CD14-positive monocyte (primary cell): ENCODE results near the gene LRRTM4. TPM values are rescaled to one million over a fixed set of nuclear protein-coding genes. Genes with fewer than 3 reads are reported as not detected.

ENCODE experiments used
- DNase-seq, 3 donors: peaks; one replicate each; pipeline ENCODE4 v3.0.0-alpha.2; 2011 to 2022
- H2AFZ ChIP-seq: 2 replicates; pipeline ENCODE4 v1.6.0; 2012; ENCODE audit warnings: mild to moderate bottlenecking, low read depth, low read length, inconsistent platforms; ENCODE audit not compliant: insufficient read depth, poor library complexity, severe bottlenecking
- H3K27ac ChIP-seq, 2 donors: 1 replicate in 1 of 2; 2 replicates in 1 of 2; pipeline ENCODE4 v1.5.1; 2012 to 2013; ENCODE audit warnings: low read length in 2 of 2, control low read depth in 1 of 2, inconsistent platforms in 1 of 2, low read depth in 1 of 2, mild to moderate bottlenecking in 1 of 2
- H3K27me3 ChIP-seq, 2 donors: one replicate each; pipeline versions ENCODE4 v1.6.0 to v1.6.1; 2011 to 2013; ENCODE audit warnings: low read length in 2 of 2; ENCODE audit not compliant: control insufficient read depth in 2 of 2, insufficient read depth in 2 of 2
- H3K36me3 ChIP-seq, 2 donors: replicated peaks in 1 of 2; 1 replicate in 1 of 2; 2 replicates in 1 of 2; pipeline versions ENCODE4 v1.5.1 to v1.6.1; 2012 to 2013; ENCODE audit warnings: low read length in 2 of 2, control low read depth in 1 of 2, inconsistent platforms in 1 of 2, mild to moderate bottlenecking in 1 of 2; ENCODE audit not compliant: insufficient read depth in 2 of 2, control insufficient read depth in 1 of 2
- H3K4me1 ChIP-seq, 2 donors: 1 replicate in 1 of 2; 2 replicates in 1 of 2; pipeline versions ENCODE4 v1.5.1 to v1.6.1; 2012 to 2013; ENCODE audit warnings: low read length in 2 of 2, control low read depth in 1 of 2, inconsistent platforms in 1 of 2, mild to moderate bottlenecking in 1 of 2, moderate library complexity in 1 of 2; ENCODE audit not compliant: insufficient read depth in 2 of 2, control insufficient read depth in 1 of 2
- H3K4me2 ChIP-seq: replicated peaks from 2 replicates; pipeline ENCODE3; 2012; ENCODE audit warnings: low read length, moderate library complexity, mild to moderate bottlenecking; ENCODE audit not compliant: poor library complexity, severe bottlenecking; ENCODE audit errors: extremely low read depth
- H3K4me3 ChIP-seq, 3 experiments: fragments of 200-600 bp in 1 of 3; sonication (generic) in 1 of 3; replicated peaks in 1 of 3; 1 replicate in 2 of 3; 2 replicates in 1 of 3; pipeline ENCODE4 v1.5.1; 2011 to 2013; ENCODE audit warnings: low read length in 3 of 3, mild to moderate bottlenecking in 3 of 3, control low read depth in 2 of 3, low read depth in 2 of 3, inconsistent platforms in 1 of 3, moderate library complexity in 1 of 3
- H3K79me2 ChIP-seq: 2 replicates; pipeline ENCODE4 v1.6.0; 2012; ENCODE audit warnings: mild to moderate bottlenecking, control low read depth, inconsistent platforms, low read length, moderate library complexity; ENCODE audit not compliant: insufficient read depth
- H3K9ac ChIP-seq: 2 replicates; pipeline ENCODE4 v1.6.0; 2017; ENCODE audit warnings: low read length, mild to moderate bottlenecking; ENCODE audit not compliant: insufficient read depth, poor library complexity, severe bottlenecking
- H3K9me3 ChIP-seq, 2 donors: replicated peaks in 1 of 2; 1 replicate in 1 of 2; 2 replicates in 1 of 2; pipeline versions ENCODE4 v1.5.1 to v1.6.1; 2012 to 2013; ENCODE audit warnings: low read length in 2 of 2, control low read depth in 1 of 2; ENCODE audit not compliant: control insufficient read depth in 1 of 2, insufficient read depth in 1 of 2
- H4K20me1 ChIP-seq: 2 replicates; pipeline ENCODE4 v1.6.0; 2012; ENCODE audit warnings: mild to moderate bottlenecking, low read length, control low read depth, moderate library complexity; ENCODE audit not compliant: insufficient read depth
- H3K27ac Mint-ChIP-seq, 7 donors: one replicate each; pipeline ENCODE4 v1.8.0; 2020; ENCODE audit warnings: mild to moderate bottlenecking in 7 of 7, mixed read lengths in 7 of 7, moderate library complexity in 6 of 7, inconsistent platforms in 2 of 7
- H3K27me3 Mint-ChIP-seq, 3 donors: one replicate each; pipeline ENCODE4 v1.8.0; 2021 to 2022; ENCODE audit warnings: low read depth in 3 of 3, mild to moderate bottlenecking in 3 of 3, mixed read lengths in 3 of 3, moderate library complexity in 3 of 3, inconsistent platforms in 1 of 3
- H3K36me3 Mint-ChIP-seq, 2 donors: one replicate each; pipeline ENCODE4 v1.8.0; 2020; ENCODE audit warnings: mixed read lengths in 2 of 2, inconsistent platforms in 1 of 2, mild to moderate bottlenecking in 1 of 2
- H3K4me1 Mint-ChIP-seq: one replicate; pipeline ENCODE4 v1.8.0; 2020; ENCODE audit warnings: mild to moderate bottlenecking, mixed read lengths
- H3K4me3 Mint-ChIP-seq, 2 donors: one replicate each; pipeline ENCODE4 v1.8.0; 2020; ENCODE audit warnings: mild to moderate bottlenecking in 2 of 2, mixed read lengths in 2 of 2, moderate library complexity in 1 of 2
- H3K9me3 Mint-ChIP-seq, 7 donors: one replicate each; pipeline ENCODE4 v1.8.0; 2020 to 2022; ENCODE audit warnings: mixed read lengths in 7 of 7, mild to moderate bottlenecking in 6 of 7, moderate library complexity in 6 of 7, inconsistent platforms in 2 of 7
- WGBS: methylation state at CpG from one replicate; pipeline ENCODE4 v1.1.5; 2013; ENCODE audit warnings: missing lambda C conversion rate; ENCODE audit not compliant: insufficient coverage; 5-methylcytosine and 5-hydroxymethylcytosine counted together
- intact Hi-C, 2 donors: fragments of 100-400 bp; cut with micrococcal nuclease; formaldehyde crosslinking; loops; one replicate each; pipeline versions ENCODE4 v1.15.0 to v1.15.1; 2023
- polyA plus RNA-seq, 3 donors: library from polyadenylated mRNA; depleted of rRNA in 1 of 3; unstranded in 2 of 3; stranded (reverse) in 1 of 3; fragments of 300-500 nt in 2 of 3; fragments of >200 nt in 1 of 3; fragmentation: Illumina TruSeq in 2 of 3; gene quantifications; 1 replicate in 2 of 3; 2 replicates in 1 of 3; pipeline ENCODE4 v1.2.3, GENCODE V29; 2012 to 2021
- TF ChIP-seq, protein P1 (sequence below): fragments of 200-600 bp; IDR thresholded peaks from one replicate; pipeline ENCODE4 v1.8.0; 2022; ENCODE audit warnings: antibody characterized with exemption, mild to moderate bottlenecking

LRRTM4 gene
- polyA plus RNA-seq, 3 donors, result not detected

DNA sequence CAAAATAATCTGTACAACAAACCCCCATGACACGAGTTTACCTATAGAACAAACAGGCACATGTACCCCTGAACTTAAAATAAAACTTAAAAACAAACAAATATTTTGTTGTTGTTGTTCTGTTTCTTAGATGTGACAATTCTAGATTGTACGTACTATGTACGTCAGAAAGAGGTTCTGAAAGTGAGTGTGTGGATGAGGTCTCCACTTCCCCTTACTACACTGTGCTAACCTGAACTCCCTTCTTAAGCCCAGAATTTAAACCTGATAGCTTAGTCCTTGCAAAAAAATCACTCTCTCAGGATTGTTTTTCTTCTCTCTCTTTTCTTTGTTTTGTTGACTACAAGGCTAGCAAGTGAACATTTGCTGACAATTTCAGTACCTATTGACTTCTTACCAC, 581.6 kb downstream of the LRRTM4 start:
- no peaks in the 10 kb centered on the region for H3K36me3 ChIP-seq
- Mint-ChIP-seq H3K36me3 (no peaks in the 10 kb centered on the region), H3K27ac (no peak overlapping the region), H3K4me3 (no peak overlapping the region), H3K27me3 (peaks cover 0 to 3% (median 0%) of the 10 kb centered on the region in 3 donors), H3K4me1 (no peaks in the 10 kb centered on the region), H3K9me3 (peaks cover 0 to 2% (median 0%) of the 10 kb centered on the region in 7 donors)
- no peaks in the 10 kb centered on the region for H3K9me3 ChIP-seq
- no CpG with 5 or more reads among the region's 3 CpGs for WGBS
- H3K4me2 ChIP-seq, result no peak overlapping the region
- no peak overlapping the region for H3K4me3 ChIP-seq
- H3K79me2 ChIP-seq, result no peaks in the 10 kb centered on the region
- H4K20me1 ChIP-seq, result no peaks in the 10 kb centered on the region
- H3K9ac ChIP-seq, result no peak overlapping the region
- intact Hi-C loops, result no loop called here
- H3K27ac ChIP-seq, result no peak overlapping the region
- no peaks in the 10 kb centered on the region for H3K4me1 ChIP-seq
- no peak for DNase-seq
- H3K27me3 ChIP-seq, result no peaks in the 10 kb centered on the region
- no peak overlapping the region for H2AFZ ChIP-seq
- TF ChIP-seq, protein P1, sequence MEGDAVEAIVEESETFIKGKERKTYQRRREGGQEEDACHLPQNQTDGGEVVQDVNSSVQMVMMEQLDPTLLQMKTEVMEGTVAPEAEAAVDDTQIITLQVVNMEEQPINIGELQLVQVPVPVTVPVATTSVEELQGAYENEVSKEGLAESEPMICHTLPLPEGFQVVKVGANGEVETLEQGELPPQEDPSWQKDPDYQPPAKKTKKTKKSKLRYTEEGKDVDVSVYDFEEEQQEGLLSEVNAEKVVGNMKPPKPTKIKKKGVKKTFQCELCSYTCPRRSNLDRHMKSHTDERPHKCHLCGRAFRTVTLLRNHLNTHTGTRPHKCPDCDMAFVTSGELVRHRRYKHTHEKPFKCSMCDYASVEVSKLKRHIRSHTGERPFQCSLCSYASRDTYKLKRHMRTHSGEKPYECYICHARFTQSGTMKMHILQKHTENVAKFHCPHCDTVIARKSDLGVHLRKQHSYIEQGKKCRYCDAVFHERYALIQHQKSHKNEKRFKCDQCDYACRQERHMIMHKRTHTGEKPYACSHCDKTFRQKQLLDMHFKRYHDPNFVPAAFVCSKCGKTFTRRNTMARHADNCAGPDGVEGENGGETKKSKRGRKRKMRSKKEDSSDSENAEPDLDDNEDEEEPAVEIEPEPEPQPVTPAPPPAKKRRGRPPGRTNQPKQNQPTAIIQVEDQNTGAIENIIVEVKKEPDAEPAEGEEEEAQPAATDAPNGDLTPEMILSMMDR, result no peak

DNA sequence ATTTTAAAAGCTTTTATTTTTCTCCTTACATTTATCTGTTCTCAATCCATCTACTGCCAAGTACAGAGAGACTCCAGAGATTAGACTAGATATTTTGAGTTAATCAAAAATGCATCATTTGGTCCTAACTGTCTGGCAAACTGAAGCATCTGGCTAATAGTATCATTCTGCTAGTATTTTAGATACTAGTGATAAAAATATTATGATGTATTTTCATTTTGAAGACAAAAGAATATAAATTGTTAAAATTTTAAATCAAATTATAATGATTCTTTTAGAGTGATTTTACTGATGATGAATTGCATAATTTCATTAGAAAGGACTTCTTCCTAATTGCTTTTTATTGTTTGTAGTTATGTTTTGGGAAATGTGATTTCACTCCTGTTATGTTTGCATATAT, 584.0 kb downstream of the LRRTM4 start:
- Histone ChIP-seq H3K4me1 (no peaks in the 10 kb centered on the region), H3K36me3 (no peaks in the 10 kb centered on the region), H4K20me1 (no peaks in the 10 kb centered on the region), H3K27ac (no peak overlapping the region), H3K9me3 (no peaks in the 10 kb centered on the region), H3K4me2 (no peak overlapping the region), H2AFZ (no peak overlapping the region), H3K79me2 (no peaks in the 10 kb centered on the region), H3K27me3 (no peaks in the 10 kb centered on the region), H3K9ac (no peak overlapping the region), H3K4me3 (no peak overlapping the region)
- Mint-ChIP-seq H3K4me3 (no peak overlapping the region), H3K36me3 (no peaks in the 10 kb centered on the region), H3K9me3 (peaks cover 0 to 2% (median 0%) of the 10 kb centered on the region in 7 donors), H3K27me3 (peaks cover 0 to 3% (median 0%) of the 10 kb centered on the region in 3 donors), H3K27ac (no peak overlapping the region), H3K4me1 (no peaks in the 10 kb centered on the region)
- intact Hi-C loops, result no loop called here
- TF ChIP-seq, protein P1, result no peak
- DNase-seq, result no peak
